Uterus (tissue), 4 donors: ENCODE data around the gene MAN2A1. TPM values are rescaled to one million over a fixed set of nuclear protein-coding genes. Genes with fewer than 3 reads are reported as not detected.

Source experiments
- DNase-seq, 2 donors: peaks; one replicate each; pipeline ENCODE4 v3.0.0-alpha.2; 2019 to 2020
- H3K27ac ChIP-seq, 2 donors: fragments of 200-600 bp; sonication (generic); 1 replicate in 1 of 2; 2 replicates in 1 of 2; pipeline ENCODE4 v1.5.1; 2016 to 2018
- H3K27me3 ChIP-seq, 2 donors: fragments of 200-600 bp; sonication (generic); one replicate each; pipeline ENCODE4 v1.5.1; 2018 to 2019; ENCODE audit warnings: control low read depth in 1 of 2
- H3K36me3 ChIP-seq, 2 donors: fragments of 200-600 bp; sonication (generic); one replicate each; pipeline ENCODE4 v1.5.1; 2019; ENCODE audit warnings: control low read depth in 1 of 2
- H3K4me1 ChIP-seq, 2 donors: fragments of 200-600 bp; sonication (generic); one replicate each; pipeline ENCODE4 v1.5.1; 2018 to 2019; ENCODE audit warnings: control low read depth in 1 of 2
- H3K4me3 ChIP-seq, 2 donors: fragments of 200-600 bp; sonication (generic); 1 replicate in 1 of 2; 2 replicates in 1 of 2; pipeline ENCODE4 v1.5.1; 2018 to 2019; ENCODE audit warnings: mild to moderate bottlenecking in 1 of 2
- H3K9me3 ChIP-seq, 2 donors: fragments of 200-600 bp; sonication (generic); one replicate each; pipeline ENCODE4 v1.5.1; 2019; ENCODE audit warnings: control low read depth in 1 of 2
- POLR2A ChIP-seq, 2 donors: fragments of 450-650 bp; IDR thresholded peaks; one replicate each; pipeline ENCODE4 v1.6.1; 2016; ENCODE audit warnings: antibody characterized with exemption in 2 of 2, mild to moderate bottlenecking in 1 of 2, moderate library complexity in 1 of 2
- intact Hi-C: fragments of 100-400 bp; cut with DNase I; formaldehyde crosslinking; loops from one replicate; pipeline ENCODE4 v1.15.1; 2023; ENCODE audit warnings: low total_unique reads
- total RNA-seq, 4 donors: library from RNA; depleted of rRNA in 3 of 4; stranded (reverse); fragments of >200 nt in 3 of 4; gene quantifications; one replicate each; pipeline versions ENCODE4 v1.1.0 to v1.2.4, GENCODE V29; 2014 to 2023
- TF ChIP-seq, protein P1 (sequence below), 4 experiments: fragments of 200-600 bp in 2 of 4; fragments of 450-650 bp in 2 of 4; sonication (generic) in 2 of 4; IDR thresholded peaks; one replicate each; pipeline ENCODE4 v1.5.1; 2016 to 2019; ENCODE audit warnings: antibody characterized with exemption in 4 of 4, mild to moderate bottlenecking in 2 of 4, moderate library complexity in 1 of 4
- donor health status: DM: yes; HTN: yes; CAD: no.

MAN2A1 gene
- total RNA-seq, 4 donors from 2014 or later: 22.8 to 109 (median 40.6) TPM

DNA sequence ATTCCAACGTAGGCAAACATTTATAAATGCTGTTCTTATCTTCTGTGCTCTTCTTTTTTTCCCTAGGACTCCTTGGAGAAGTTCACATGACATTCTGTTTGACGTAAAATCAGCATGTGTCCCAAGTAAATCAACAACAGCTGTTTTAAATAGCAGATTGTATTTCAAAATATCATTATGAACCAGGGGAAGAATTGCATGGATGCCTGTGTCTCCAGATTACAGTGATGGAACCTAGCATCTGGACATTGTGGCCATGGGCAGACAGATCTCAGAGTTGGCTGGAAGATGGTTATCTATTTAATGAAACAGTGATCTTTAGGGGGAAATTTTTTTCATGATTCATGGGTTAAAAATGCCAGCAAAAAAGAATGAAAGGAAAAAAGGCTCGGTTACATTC, 222.0 kb downstream of the MAN2A1 start:
- Histone ChIP-seq H3K27me3 (no peaks in the 10 kb centered on the region), H3K4me3 (no peak overlapping the region), H3K36me3 (no peaks in the 10 kb centered on the region), H3K27ac (no peak overlapping the region), H3K4me1 (no peaks in the 10 kb centered on the region), H3K9me3 (no peaks in the 10 kb centered on the region)
- intact Hi-C loops: no loop called here
- no peak for DNase-seq
- TF ChIP-seq, protein P1, sequence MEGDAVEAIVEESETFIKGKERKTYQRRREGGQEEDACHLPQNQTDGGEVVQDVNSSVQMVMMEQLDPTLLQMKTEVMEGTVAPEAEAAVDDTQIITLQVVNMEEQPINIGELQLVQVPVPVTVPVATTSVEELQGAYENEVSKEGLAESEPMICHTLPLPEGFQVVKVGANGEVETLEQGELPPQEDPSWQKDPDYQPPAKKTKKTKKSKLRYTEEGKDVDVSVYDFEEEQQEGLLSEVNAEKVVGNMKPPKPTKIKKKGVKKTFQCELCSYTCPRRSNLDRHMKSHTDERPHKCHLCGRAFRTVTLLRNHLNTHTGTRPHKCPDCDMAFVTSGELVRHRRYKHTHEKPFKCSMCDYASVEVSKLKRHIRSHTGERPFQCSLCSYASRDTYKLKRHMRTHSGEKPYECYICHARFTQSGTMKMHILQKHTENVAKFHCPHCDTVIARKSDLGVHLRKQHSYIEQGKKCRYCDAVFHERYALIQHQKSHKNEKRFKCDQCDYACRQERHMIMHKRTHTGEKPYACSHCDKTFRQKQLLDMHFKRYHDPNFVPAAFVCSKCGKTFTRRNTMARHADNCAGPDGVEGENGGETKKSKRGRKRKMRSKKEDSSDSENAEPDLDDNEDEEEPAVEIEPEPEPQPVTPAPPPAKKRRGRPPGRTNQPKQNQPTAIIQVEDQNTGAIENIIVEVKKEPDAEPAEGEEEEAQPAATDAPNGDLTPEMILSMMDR (IDR thresholded peaks at IDR 0.05): no peak
- TF ChIP-seq POLR2A (IDR thresholded peaks at IDR 0.05): no peak

DNA sequence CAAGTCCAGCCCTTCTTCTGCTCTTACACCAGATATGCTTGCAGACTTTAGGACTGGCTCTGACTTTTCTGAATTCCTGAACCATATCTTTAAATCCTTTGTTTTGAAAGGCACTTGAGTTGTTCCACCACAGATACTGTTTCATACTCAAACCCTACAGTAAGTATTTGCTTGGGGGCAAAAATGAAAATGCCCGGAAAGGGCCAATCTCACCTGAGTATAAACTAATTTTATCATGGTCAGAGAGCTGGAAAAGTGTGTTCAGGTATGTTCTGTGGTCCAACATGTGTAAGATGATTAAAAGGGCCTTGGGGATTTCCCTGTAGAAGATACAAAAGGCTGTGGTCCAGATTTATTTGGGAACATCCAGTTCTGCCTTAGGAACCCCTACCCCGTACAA, 225.2 kb downstream of the MAN2A1 start:
- H3K4me3 ChIP-seq: no peak overlapping the region
- no peaks in the 10 kb centered on the region for H3K27me3 ChIP-seq
- no peaks in the 10 kb centered on the region for H3K4me1 ChIP-seq
- TF ChIP-seq POLR2A (IDR thresholded peaks at IDR 0.05): no peak
- H3K36me3 ChIP-seq: no peaks in the 10 kb centered on the region
- intact Hi-C loops: no loop called here
- no peaks in the 10 kb centered on the region for H3K9me3 ChIP-seq
- no peak overlapping the region for H3K27ac ChIP-seq
- no peak for DNase-seq

DNA sequence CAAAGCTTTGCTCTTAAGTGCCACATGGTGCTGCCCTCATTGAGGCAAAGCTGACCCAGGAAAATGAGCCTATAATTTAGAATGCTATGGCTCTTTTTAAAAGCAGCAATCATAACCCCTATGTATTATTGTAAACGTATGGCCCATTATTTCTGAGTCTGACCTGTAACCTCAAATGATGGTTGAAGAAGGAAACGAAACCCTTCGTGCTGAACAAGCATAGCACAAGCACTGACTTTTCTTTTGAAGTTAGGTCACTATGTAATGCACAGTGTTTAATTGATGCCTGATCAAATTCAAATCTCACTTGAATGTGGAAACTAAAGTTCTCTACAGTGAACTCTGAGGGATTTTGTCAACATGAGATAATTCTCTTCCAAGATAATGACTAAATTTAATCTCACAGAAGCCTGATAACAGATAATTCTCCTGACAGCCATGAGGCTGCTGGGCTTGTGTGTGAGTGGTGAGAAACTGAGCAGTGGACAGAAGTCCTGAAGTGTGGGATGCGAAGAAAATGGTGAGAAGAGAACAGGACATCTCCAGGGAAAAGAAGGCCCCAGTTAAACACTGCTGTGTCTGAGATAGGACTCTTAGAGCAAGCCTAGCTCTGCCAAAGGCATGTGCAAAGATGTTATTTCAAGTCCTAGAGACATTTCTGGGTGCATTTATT, 226.9 kb downstream of the MAN2A1 start:
- no peaks in the 10 kb centered on the region for H3K27me3 ChIP-seq
- intact Hi-C loops: no loop called here
- H3K27ac ChIP-seq: no peak overlapping the region
- DNase-seq: no peak
- TF ChIP-seq, protein P1 (IDR thresholded peaks at IDR 0.05): no peak
- TF ChIP-seq POLR2A (IDR thresholded peaks at IDR 0.05): no peak
- H3K4me1 ChIP-seq: no peaks in the 10 kb centered on the region
- no peaks in the 10 kb centered on the region for H3K36me3 ChIP-seq
- no peak overlapping the region for H3K4me3 ChIP-seq
- no peaks in the 10 kb centered on the region for H3K9me3 ChIP-seq
